GM12878 (cell line): ENCODE measurements around the gene RSAD2. TPM values are rescaled to one million over a fixed set of nuclear protein-coding genes. Genes with fewer than 3 reads are reported as not detected.

Experiments used
- ATAC-seq: fragments of 200-7000 bp; cut with Tn5 transposase; 3 replicates; pipeline ENCODE4 v1.9.1; 2020; ENCODE audit warnings: mild to moderate bottlenecking, moderate library complexity
- BruUV-seq: library from RNA; stranded (reverse); fragments of 400-500 nt; replicated peaks from 2 replicates; lab custom pipeline; 2021; lab: Mats Ljungman, UMichigan
- CTCF ChIA-PET: fragments of 300-600 bp; sonication (Branson Sonifier 250); formaldehyde crosslinking; extraction: SDS; loops from one replicate; lab custom pipeline; 2021; ENCODE audit warnings: inconsistent platforms; lab: Yijun Ruan, JAX
- POLR2A ChIA-PET: fragments of 350-600 bp; formaldehyde crosslinking; extraction: SDS; loops from one replicate; lab custom pipeline; 2021; ENCODE audit warnings: inconsistent platforms; lab: Charles Lee
- RAD21 ChIA-PET: fragments of 300-600 bp; sonication (Branson Sonifier 250); formaldehyde crosslinking; loops from one replicate; lab custom pipeline; 2023; ENCODE audit warnings: antibody characterized with exemption; ENCODE audit not compliant: unreplicated experiment; lab: Charles Lee
- SMC1A ChIA-PET: fragments of 300-600 bp; sonication (Branson Sonifier 250); formaldehyde crosslinking; loops from one replicate; lab custom pipeline; 2023; ENCODE audit not compliant: unreplicated experiment, uncharacterized antibody; lab: Charles Lee
- DNase-seq: peaks from one replicate; pipeline ENCODE4 v3.0.0-alpha.2; 2011; ENCODE audit warnings: low read depth, low spot score
- FAIRE-seq: peaks from 3 replicates; lab custom pipeline; 2011; peaks lifted over from hg19 to GRCh38; lab: Jason Lieb, UNC
- H2AFZ ChIP-seq: 2 replicates; pipeline ENCODE4 v1.6.0; 2011; ENCODE audit warnings: low read depth, low read length, control low read depth; ENCODE audit not compliant: control insufficient read depth
- H3K27ac ChIP-seq: 2 replicates; pipeline ENCODE4 v1.5.1; 2011; ENCODE audit warnings: control low read depth; ENCODE audit not compliant: control insufficient read depth, insufficient read depth
- H3K27me3 ChIP-seq, 2 experiments: replicated peaks in 1 of 2; 2 replicates each; pipeline versions ENCODE4 v1.6.0 to v1.6.1; 2011; ENCODE audit warnings: low read length in 1 of 2; ENCODE audit not compliant: control insufficient read depth in 2 of 2, insufficient read depth in 2 of 2
- H3K36me3 ChIP-seq, 2 experiments: 2 replicates each; pipeline ENCODE4 v1.5.1; 2011; ENCODE audit warnings: low read length in 1 of 2; ENCODE audit not compliant: control insufficient read depth in 2 of 2, insufficient read depth in 2 of 2
- H3K4me1 ChIP-seq: 2 replicates; pipeline ENCODE4 v1.6.1; 2011; ENCODE audit warnings: mild to moderate bottlenecking, low read length, moderate library complexity, mixed read lengths; ENCODE audit not compliant: control insufficient read depth, insufficient read depth
- H3K4me2 ChIP-seq: 2 replicates; pipeline ENCODE4 v1.6.0; 2011; ENCODE audit warnings: control low read depth; ENCODE audit not compliant: control insufficient read depth, insufficient read depth
- H3K4me3 ChIP-seq: fragments of 200-600 bp; sonication (generic); 2 replicates; pipeline ENCODE4 v1.5.1; 2016
- H3K79me2 ChIP-seq: 2 replicates; pipeline ENCODE4 v1.6.0; 2011; ENCODE audit warnings: low read length; ENCODE audit not compliant: control insufficient read depth, insufficient read depth
- H3K9ac ChIP-seq: 2 replicates; pipeline ENCODE4 v1.8.0; 2011; ENCODE audit warnings: low read length, control low read depth, mixed read lengths; ENCODE audit not compliant: control insufficient read depth, insufficient read depth
- H3K9me3 ChIP-seq: replicated peaks from 3 replicates; pipeline ENCODE4 v1.5.1; 2011; ENCODE audit warnings: mild to moderate bottlenecking, low read length; ENCODE audit not compliant: control insufficient read depth, insufficient read depth
- H4K20me1 ChIP-seq: 2 replicates; pipeline ENCODE4 v1.6.0; 2011; ENCODE audit not compliant: control insufficient read depth, insufficient read depth
- CBX5 ChIP-seq: sonication (generic); IDR thresholded peaks from 2 replicates; pipeline ENCODE4 v1.6.1; 2016; ENCODE audit warnings: low read depth, moderate library complexity, mild to moderate bottlenecking, inconsistent platforms
- CHD1 ChIP-seq: IDR thresholded peaks from 2 replicates; pipeline ENCODE4 v1.6.1; 2012; ENCODE audit warnings: low read depth, low read length, improper control_type of control experiment
- DPF2 ChIP-seq: fragments of 450-650 bp; IDR thresholded peaks from 2 replicates; pipeline ENCODE4 v1.6.1; 2017; ENCODE audit warnings: mild to moderate bottlenecking
- ESRRA ChIP-seq: IDR thresholded peaks from 2 replicates; pipeline ENCODE4 v1.6.1; 2012; ENCODE audit warnings: mild to moderate bottlenecking, low read length, improper control_type of control experiment
- NFXL1 ChIP-seq: fragments of 450-650 bp; IDR thresholded peaks from 2 replicates; pipeline ENCODE4 v1.6.1; 2017; ENCODE audit warnings: antibody characterized with exemption, mild to moderate bottlenecking, borderline replicate concordance
- SMAD1 ChIP-seq: fragments of 450-650 bp; IDR thresholded peaks from 2 replicates; pipeline ENCODE4 v1.6.1; 2018; ENCODE audit warnings: mild to moderate bottlenecking, low read depth; ENCODE audit not compliant: partially characterized antibody
- ZBED1 ChIP-seq: IDR thresholded peaks from 2 replicates; pipeline ENCODE4 v1.6.1; 2016; ENCODE audit warnings: borderline replicate concordance
- ZNF24 ChIP-seq: fragments of 450-650 bp; IDR thresholded peaks from 2 replicates; pipeline ENCODE4 v1.6.1; 2017; ENCODE audit warnings: antibody characterized with exemption, mild to moderate bottlenecking
- ZNF274 ChIP-seq: IDR thresholded peaks from one replicate; pipeline ENCODE4 v1.8.0; 2011; ENCODE audit not compliant: insufficient read length, insufficient read depth
- ZNF384 ChIP-seq: IDR thresholded peaks from 2 replicates; pipeline ENCODE4 v1.6.1; 2012; ENCODE audit warnings: low read depth, mild to moderate bottlenecking, low read length, improper control_type of control experiment, borderline replicate concordance
- WGBS: methylation state at CpG from one replicate; pipeline ENCODE4 v1.1.6; 2016; ENCODE audit warnings: low lambda C conversion rate; ENCODE audit not compliant: insufficient replicate concordance, insufficient coverage; ENCODE audit errors: missing lambda C conversion rate; 5-methylcytosine and 5-hydroxymethylcytosine counted together
- in situ Hi-C: fragments of 300-500 bp; cut with MboI; formaldehyde crosslinking; loops from 9 replicates; pipeline ENCODE4 v1.14.3; 2018; ENCODE audit warnings: mixed read lengths
- intact Hi-C: fragments of 100-400 bp; cut with micrococcal nuclease; formaldehyde crosslinking; loops from one replicate; pipeline ENCODE4 v1.14.2; 2022; ENCODE audit not compliant: unreplicated experiment
- polyA plus RNA-seq, 11 experiments: library from polyadenylated mRNA; depleted of rRNA in 4 of 11; unstranded in 6 of 11; stranded (reverse) in 5 of 11; fragments of >200 nt; fragmentation: Nextera tagmentation in 4 of 11; fragmentation: Illumina TruSeq in 1 of 11; extraction: Ambion mirVana in 4 of 11; extraction: Trizol in 1 of 11; gene quantifications; 1 replicate in 1 of 11; 2 replicates in 10 of 11; pipeline versions ENCODE4 v1.2.1 to v1.2.3, GENCODE V29; 2011 to 2016; ENCODE audit warnings: inconsistent platforms in 2 of 11, missing spikeins in 2 of 11, low read depth in 1 of 11
- total RNA-seq, 4 experiments: library from RNA; depleted of rRNA in 3 of 4; stranded (reverse); fragments of >200 nt in 3 of 4; fragmentation: Illumina TruSeq in 1 of 4; extraction: Trizol in 1 of 4; gene quantifications; 2 replicates each; pipeline versions ENCODE4 v1.2.1 to v1.2.3, GENCODE V29; 2013 to 2021
- TF ChIP-seq, protein P1 (sequence below): fragments of 450-650 bp; IDR thresholded peaks from 2 replicates; pipeline ENCODE4 v1.6.1; 2017; ENCODE audit warnings: low read depth, mild to moderate bottlenecking, moderate library complexity
- TF ChIP-seq, protein P2 (sequence below): IDR thresholded peaks from 2 replicates; pipeline ENCODE4 v1.6.1; 2012; ENCODE audit warnings: mild to moderate bottlenecking, low read depth, low read length
- TF ChIP-seq, protein P3 (sequence below): IDR thresholded peaks from 2 replicates; pipeline ENCODE4 v1.6.1; 2012; ENCODE audit warnings: improper control_type of control experiment, low read depth, low read length; ENCODE audit not compliant: insufficient replicate concordance

The RSAD2 gene
- total and polyA plus RNA-seq, 10 of the 15 experiments (the other 5 are each of a cell fraction or from before 2014, with no cell fraction given): 0.24 to 0.90 (median 0.69) TPM

DNA sequence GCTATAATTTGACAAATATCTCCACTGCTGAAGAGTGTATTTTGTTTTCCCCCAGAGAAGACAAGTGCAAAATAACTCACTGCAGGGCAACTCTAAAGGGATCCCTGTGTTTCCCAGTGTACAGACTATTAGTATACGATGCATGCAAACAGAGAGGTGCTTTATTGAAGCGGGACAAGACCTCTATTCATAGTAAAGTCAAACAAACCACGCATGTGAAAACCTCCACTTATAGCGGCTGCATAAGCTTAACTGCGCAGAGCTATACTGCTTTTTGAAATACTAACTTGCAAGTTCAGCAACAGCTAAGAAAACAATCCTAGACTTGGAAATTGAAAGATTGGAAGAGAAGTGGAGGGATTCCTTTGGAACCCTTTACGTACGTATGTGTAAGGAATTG is 55.3 kb downstream of the RSAD2 start:
- Histone ChIP-seq H3K4me3 (no peak overlapping the region), H2AFZ (no peak overlapping the region), H3K9ac (no peak overlapping the region), H3K4me1 (peaks cover 9% of the 10 kb centered on the region; the same call in 1 of the 2 replicates), H4K20me1 (no peaks in the 10 kb centered on the region), H3K36me3 (no peaks in the 10 kb centered on the region), H3K27ac (no peak overlapping the region), H3K79me2 (no peaks in the 10 kb centered on the region), H3K27me3 (no peaks in the 10 kb centered on the region), H3K9me3 (peaks cover 2% of the 10 kb centered on the region; the same call in 1 of the 3 replicates), H3K4me2 (no peak overlapping the region)
- ChIA-PET POLR2A (interaction anchor here (1.1 to 1.2 kb wide), 2 partner anchors 12 to 13 kb away, joined by 3 to 4 read pairs; no protein-coding TSS in a partner anchor), RAD21 (interaction anchor here (1.3 kb wide), 1 partner anchor 66 kb away, joined by 3 read pairs; no protein-coding TSS in a partner anchor), SMC1A (interaction anchor here (0.6 to 5.6 kb wide), 5 partner anchors 14 to 111 kb away, joined by 3 to 30 read pairs (median 5); no protein-coding TSS in a partner anchor), CTCF (interaction anchor here (0.8 to 2.2 kb wide), 13 partner anchors 10 to 164 kb away, joined by 3 to 10 read pairs (median 3); no protein-coding TSS in a partner anchor)
- no peak for ATAC-seq
- no TSS peak for BruUV-seq
- DNase-seq: no peak
- in situ Hi-C loops (no loop called here), intact Hi-C loops (loop anchor here (1.0 kb wide), 1 partner anchor 12 kb away; no protein-coding TSS in a partner anchor)
- 91% methylated on average over 7 of the region's 7 CpGs for WGBS
- FAIRE-seq: no peak
- TF ChIP-seq, protein P1, sequence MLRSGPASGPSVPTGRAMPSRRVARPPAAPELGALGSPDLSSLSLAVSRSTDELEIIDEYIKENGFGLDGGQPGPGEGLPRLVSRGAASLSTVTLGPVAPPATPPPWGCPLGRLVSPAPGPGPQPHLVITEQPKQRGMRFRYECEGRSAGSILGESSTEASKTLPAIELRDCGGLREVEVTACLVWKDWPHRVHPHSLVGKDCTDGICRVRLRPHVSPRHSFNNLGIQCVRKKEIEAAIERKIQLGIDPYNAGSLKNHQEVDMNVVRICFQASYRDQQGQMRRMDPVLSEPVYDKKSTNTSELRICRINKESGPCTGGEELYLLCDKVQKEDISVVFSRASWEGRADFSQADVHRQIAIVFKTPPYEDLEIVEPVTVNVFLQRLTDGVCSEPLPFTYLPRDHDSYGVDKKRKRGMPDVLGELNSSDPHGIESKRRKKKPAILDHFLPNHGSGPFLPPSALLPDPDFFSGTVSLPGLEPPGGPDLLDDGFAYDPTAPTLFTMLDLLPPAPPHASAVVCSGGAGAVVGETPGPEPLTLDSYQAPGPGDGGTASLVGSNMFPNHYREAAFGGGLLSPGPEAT: no peak
- TF ChIP-seq, protein P2, sequence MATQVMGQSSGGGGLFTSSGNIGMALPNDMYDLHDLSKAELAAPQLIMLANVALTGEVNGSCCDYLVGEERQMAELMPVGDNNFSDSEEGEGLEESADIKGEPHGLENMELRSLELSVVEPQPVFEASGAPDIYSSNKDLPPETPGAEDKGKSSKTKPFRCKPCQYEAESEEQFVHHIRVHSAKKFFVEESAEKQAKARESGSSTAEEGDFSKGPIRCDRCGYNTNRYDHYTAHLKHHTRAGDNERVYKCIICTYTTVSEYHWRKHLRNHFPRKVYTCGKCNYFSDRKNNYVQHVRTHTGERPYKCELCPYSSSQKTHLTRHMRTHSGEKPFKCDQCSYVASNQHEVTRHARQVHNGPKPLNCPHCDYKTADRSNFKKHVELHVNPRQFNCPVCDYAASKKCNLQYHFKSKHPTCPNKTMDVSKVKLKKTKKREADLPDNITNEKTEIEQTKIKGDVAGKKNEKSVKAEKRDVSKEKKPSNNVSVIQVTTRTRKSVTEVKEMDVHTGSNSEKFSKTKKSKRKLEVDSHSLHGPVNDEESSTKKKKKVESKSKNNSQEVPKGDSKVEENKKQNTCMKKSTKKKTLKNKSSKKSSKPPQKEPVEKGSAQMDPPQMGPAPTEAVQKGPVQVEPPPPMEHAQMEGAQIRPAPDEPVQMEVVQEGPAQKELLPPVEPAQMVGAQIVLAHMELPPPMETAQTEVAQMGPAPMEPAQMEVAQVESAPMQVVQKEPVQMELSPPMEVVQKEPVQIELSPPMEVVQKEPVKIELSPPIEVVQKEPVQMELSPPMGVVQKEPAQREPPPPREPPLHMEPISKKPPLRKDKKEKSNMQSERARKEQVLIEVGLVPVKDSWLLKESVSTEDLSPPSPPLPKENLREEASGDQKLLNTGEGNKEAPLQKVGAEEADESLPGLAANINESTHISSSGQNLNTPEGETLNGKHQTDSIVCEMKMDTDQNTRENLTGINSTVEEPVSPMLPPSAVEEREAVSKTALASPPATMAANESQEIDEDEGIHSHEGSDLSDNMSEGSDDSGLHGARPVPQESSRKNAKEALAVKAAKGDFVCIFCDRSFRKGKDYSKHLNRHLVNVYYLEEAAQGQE: no peak
- TF ChIP-seq CHD1: no peak
- TF ChIP-seq, protein P3, sequence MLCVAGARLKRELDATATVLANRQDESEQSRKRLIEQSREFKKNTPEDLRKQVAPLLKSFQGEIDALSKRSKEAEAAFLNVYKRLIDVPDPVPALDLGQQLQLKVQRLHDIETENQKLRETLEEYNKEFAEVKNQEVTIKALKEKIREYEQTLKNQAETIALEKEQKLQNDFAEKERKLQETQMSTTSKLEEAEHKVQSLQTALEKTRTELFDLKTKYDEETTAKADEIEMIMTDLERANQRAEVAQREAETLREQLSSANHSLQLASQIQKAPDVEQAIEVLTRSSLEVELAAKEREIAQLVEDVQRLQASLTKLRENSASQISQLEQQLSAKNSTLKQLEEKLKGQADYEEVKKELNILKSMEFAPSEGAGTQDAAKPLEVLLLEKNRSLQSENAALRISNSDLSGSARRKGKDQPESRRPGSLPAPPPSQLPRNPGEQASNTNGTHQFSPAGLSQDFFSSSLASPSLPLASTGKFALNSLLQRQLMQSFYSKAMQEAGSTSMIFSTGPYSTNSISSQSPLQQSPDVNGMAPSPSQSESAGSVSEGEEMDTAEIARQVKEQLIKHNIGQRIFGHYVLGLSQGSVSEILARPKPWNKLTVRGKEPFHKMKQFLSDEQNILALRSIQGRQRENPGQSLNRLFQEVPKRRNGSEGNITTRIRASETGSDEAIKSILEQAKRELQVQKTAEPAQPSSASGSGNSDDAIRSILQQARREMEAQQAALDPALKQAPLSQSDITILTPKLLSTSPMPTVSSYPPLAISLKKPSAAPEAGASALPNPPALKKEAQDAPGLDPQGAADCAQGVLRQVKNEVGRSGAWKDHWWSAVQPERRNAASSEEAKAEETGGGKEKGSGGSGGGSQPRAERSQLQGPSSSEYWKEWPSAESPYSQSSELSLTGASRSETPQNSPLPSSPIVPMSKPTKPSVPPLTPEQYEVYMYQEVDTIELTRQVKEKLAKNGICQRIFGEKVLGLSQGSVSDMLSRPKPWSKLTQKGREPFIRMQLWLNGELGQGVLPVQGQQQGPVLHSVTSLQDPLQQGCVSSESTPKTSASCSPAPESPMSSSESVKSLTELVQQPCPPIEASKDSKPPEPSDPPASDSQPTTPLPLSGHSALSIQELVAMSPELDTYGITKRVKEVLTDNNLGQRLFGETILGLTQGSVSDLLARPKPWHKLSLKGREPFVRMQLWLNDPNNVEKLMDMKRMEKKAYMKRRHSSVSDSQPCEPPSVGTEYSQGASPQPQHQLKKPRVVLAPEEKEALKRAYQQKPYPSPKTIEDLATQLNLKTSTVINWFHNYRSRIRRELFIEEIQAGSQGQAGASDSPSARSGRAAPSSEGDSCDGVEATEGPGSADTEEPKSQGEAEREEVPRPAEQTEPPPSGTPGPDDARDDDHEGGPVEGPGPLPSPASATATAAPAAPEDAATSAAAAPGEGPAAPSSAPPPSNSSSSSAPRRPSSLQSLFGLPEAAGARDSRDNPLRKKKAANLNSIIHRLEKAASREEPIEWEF: no peak
- no peak for TF ChIP-seq ZBED1
- no peak for TF ChIP-seq SMAD1
- no peak for TF ChIP-seq ZNF274
- no peak for TF ChIP-seq ZNF384
- TF ChIP-seq DPF2: no peak
- no peak for TF ChIP-seq ESRRA
- TF ChIP-seq CBX5: no peak
- TF ChIP-seq ZNF24: no peak
- no peak for TF ChIP-seq NFXL1
